Measurements from ENCODE around the gene MEIOSIN. TPM values are rescaled to one million over a fixed set of nuclear protein-coding genes. Genes with fewer than 3 reads are reported as not detected.
"Not testable (repeated sequence)": the region's sequence is repeated elsewhere in the genome, so short reads cannot be mapped to it uniquely, and the experiment has no call there.

Gene MEIOSIN
- total RNA-seq: not detected
- not detected for polyA plus RNA-seq
- long read RNA-seq, donor 1, partial matches to known transcripts: 18 of 33 reads
- long read RNA-seq, donor 1, other reads (novel, unspliced or antisense): 15 of 33 reads
- long read RNA-seq, donor 2: 0 reads
- long read RNA-seq, donor 3: 0 reads
- long read RNA-seq, donor 4: 0 reads
- long read RNA-seq, donor 5: 0 reads

- Histone ChIP-seq H3K36me3 (ENCODE audit: control insufficient read depth in 4 of 4, insufficient read depth in 4 of 4, low read length in 4 of 4) (no peaks in the 10 kb centered on the region), H3K4me1 (ENCODE audit: control insufficient read depth in 5 of 5, insufficient read depth in 5 of 5, low read length in 5 of 5) (peaks cover 0 to 11% (median 0%) of the 10 kb centered on the region in 5 donors), H3K9me3 (ENCODE audit: control insufficient read depth in 4 of 4, insufficient read depth in 3 of 4, low read length in 3 of 4) (no peaks in the 10 kb centered on the region), H3K27me3 (ENCODE audit: control insufficient read depth in 3 of 3, insufficient read depth in 3 of 3, low read length in 2 of 3) (no peaks in the 10 kb centered on the region), H3K4me3 (no peak within 1 kb of the TSS), H3K27ac (ENCODE audit: low read depth in 1 of 2, low read length in 1 of 2) (no peak within 1 kb of the TSS), H3K9ac (ENCODE audit: insufficient read depth in 1 of 2, low read length in 2 of 2) (no peak within 1 kb of the TSS)
- no peak for TF ChIP-seq CTCF (IDR thresholded peaks at IDR 0.05; ENCODE audit: control extremely low read depth, extremely low read depth)
- ATAC-seq (ENCODE audit: insufficient read depth, low FRiP score) (no peak), DNase-seq (no peak)
- 92 to 95% methylated on average over 59 of the region's 59 CpGs for WGBS, 2 donors
Observed at GRCh38 chr19:45733160-45733810, at the start of gene MEIOSIN. Gene MEIOSIN (plus strand): TSS chr19:45733439. CDS start chr19:45735377, 1,938 bp downstream.

DNA sequence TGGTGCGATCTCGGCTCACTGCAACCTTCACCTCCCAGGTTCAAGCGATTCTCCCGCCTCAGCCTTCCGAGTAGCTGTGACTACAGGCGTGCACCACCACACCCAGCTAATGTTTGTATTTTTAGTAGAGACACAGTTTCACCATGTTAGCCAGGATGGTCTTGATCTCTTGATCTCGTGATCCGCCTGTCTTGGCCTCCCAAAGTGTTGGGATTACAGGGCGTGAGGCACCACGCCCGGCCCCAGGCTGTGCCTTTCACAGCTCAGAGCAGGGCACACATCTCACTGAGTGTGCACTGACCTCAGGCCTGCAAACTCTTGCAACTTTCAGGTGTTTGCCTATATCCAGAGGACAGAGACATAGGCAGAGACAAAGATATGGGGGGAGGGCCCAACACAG, 48.2 kb upstream of the MEIOSIN start:
- H3K9ac ChIP-seq (ENCODE audit: insufficient read depth in 1 of 2, low read length in 2 of 2); H3K27ac ChIP-seq (ENCODE audit: low read depth in 1 of 2, low read length in 1 of 2); H3K9me3 ChIP-seq (ENCODE audit: control insufficient read depth in 4 of 4, insufficient read depth in 3 of 4, low read length in 3 of 4); H3K27me3 ChIP-seq (ENCODE audit: control insufficient read depth in 3 of 3, insufficient read depth in 3 of 3, low read length in 2 of 3); ATAC-seq (ENCODE audit: insufficient read depth, low FRiP score); H3K4me3 ChIP-seq; H3K4me1 ChIP-seq (ENCODE audit: control insufficient read depth in 5 of 5, insufficient read depth in 5 of 5, low read length in 5 of 5); DNase-seq: not testable (repeated sequence)
- 85 to 87% methylated on average over 11 of the region's 11 CpGs for WGBS, 2 donors
- peaks cover 13 to 32% (median 26%) of the 10 kb centered on the region in 4 donors for H3K36me3 ChIP-seq (ENCODE audit: control insufficient read depth in 4 of 4, insufficient read depth in 4 of 4, low read length in 4 of 4)

DNA sequence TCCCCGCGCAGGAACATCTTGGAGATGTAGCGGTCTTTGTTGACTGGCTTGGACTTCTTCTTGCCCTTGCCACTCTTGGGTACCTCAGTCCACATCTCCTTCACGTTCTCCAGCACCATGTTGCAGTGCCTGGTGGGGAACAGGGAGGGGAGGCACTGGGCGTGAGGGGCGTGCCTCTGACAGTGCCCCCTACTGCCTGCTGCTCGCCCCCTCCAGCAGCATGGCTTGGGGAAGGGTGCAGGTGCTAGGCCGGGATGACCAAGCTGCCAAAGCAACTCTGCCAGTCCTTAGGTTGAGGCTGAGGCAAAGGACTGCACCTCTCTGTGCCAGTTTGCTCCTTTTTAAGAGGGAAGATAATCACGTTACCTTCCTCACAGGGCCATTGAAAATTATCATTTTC, 45.6 kb upstream of the MEIOSIN start:
- H3K27ac ChIP-seq (ENCODE audit: low read depth in 1 of 2, low read length in 1 of 2): no peak overlapping the region
- 91 to 96% methylated on average over 9 of the region's 9 CpGs for WGBS, 2 donors
- H3K4me3 ChIP-seq: no peak overlapping the region
- no peaks in the 10 kb centered on the region for H3K27me3 ChIP-seq (ENCODE audit: control insufficient read depth in 3 of 3, insufficient read depth in 3 of 3, low read length in 2 of 3)
- H3K9me3 ChIP-seq (ENCODE audit: control insufficient read depth in 4 of 4, insufficient read depth in 3 of 4, low read length in 3 of 4): no peaks in the 10 kb centered on the region
- peaks cover 13 to 32% (median 26%) of the 10 kb centered on the region in 4 donors for H3K36me3 ChIP-seq (ENCODE audit: control insufficient read depth in 4 of 4, insufficient read depth in 4 of 4, low read length in 4 of 4)
- no peak for ATAC-seq (ENCODE audit: insufficient read depth, low FRiP score)
- peaks cover 0 to 4% (median 0%) of the 10 kb centered on the region in 5 donors for H3K4me1 ChIP-seq (ENCODE audit: control insufficient read depth in 5 of 5, insufficient read depth in 5 of 5, low read length in 5 of 5)
- H3K9ac ChIP-seq (ENCODE audit: insufficient read depth in 1 of 2, low read length in 2 of 2): no peak overlapping the region
- no peak for TF ChIP-seq CTCF (IDR thresholded peaks at IDR 0.05; ENCODE audit: control extremely low read depth, extremely low read depth)
- no peak for DNase-seq

- peak within 1 kb of the TSS; percentile 87 to 94 for H3K27ac ChIP-seq (ENCODE audit: low read depth in 1 of 2, low read length in 1 of 2)
- peaks cover 0 to 13% (median 3%) of the 10 kb centered on the region in 5 donors for H3K4me1 ChIP-seq (ENCODE audit: control insufficient read depth in 5 of 5, insufficient read depth in 5 of 5, low read length in 5 of 5)
- TF ChIP-seq CTCF (IDR thresholded peaks at IDR 0.05; ENCODE audit: control extremely low read depth, extremely low read depth): no peak
- H3K9ac ChIP-seq (ENCODE audit: insufficient read depth in 1 of 2, low read length in 2 of 2): peak within 1 kb of the TSS; percentile 31 to 93
- WGBS, 2 donors: 0% methylated on average over 36 of the region's 36 CpGs
- H3K4me3 ChIP-seq: peak within 1 kb of the TSS; percentile 59
- ATAC-seq (ENCODE audit: insufficient read depth, low FRiP score): peak; percentile 60
- peaks cover 13 to 26% (median 20%) of the 10 kb centered on the region in 4 donors for H3K36me3 ChIP-seq (ENCODE audit: control insufficient read depth in 4 of 4, insufficient read depth in 4 of 4, low read length in 4 of 4)
- DNase-seq: peak; percentile 96 to 98 (median 97)
- H3K9me3 ChIP-seq (ENCODE audit: control insufficient read depth in 4 of 4, insufficient read depth in 3 of 4, low read length in 3 of 4): no peaks in the 10 kb centered on the region
- no peaks in the 10 kb centered on the region for H3K27me3 ChIP-seq (ENCODE audit: control insufficient read depth in 3 of 3, insufficient read depth in 3 of 3, low read length in 2 of 3)
Observed at GRCh38 chr19:45691516-45692186, 41.6 kb upstream of the MEIOSIN start, which contains the start of gene SNRPD2. Gene SNRPD2 (minus strand): TSS chr19:45691953. CDS start chr19:45691888, 65 bp downstream.
